ENCODE data around the gene ZNF320.
"Not testable (repeated sequence)": the region's sequence is repeated elsewhere in the genome, so short reads cannot be mapped to it uniquely, and the experiment has no call there.

ZNF320 gene

GRCh38 chr19:52922841-52923777, 25.7 kb upstream of the ZNF320 start, which contains the start of gene ZNF888:
Gene ZNF888, minus strand, starts transcription at chr19:52923428. Its CDS starts 5,555 bp downstream, at chr19:52917873.
- peak; percentile 87 for DNase-seq (ENCODE audit: low spot score)

- DNase-seq (ENCODE audit: low spot score) = no peak
These were observed 20.1 kb upstream of the ZNF320 start for GRCh38 chr19:52917531-52917930.

- no peak for DNase-seq (ENCODE audit: low spot score)
These were observed 13.2 kb upstream of the ZNF320 start for GRCh38 chr19:52910648-52911047.

- DNase-seq (ENCODE audit: low spot score) = not testable (repeated sequence)
These were observed 6.8 kb upstream of the ZNF320 start for GRCh38 chr19:52904052-52904780.

GRCh38 chr19:52901842-52902241, 4.4 kb upstream of the ZNF320 start:
- no peak for DNase-seq (ENCODE audit: low spot score)

- not testable (repeated sequence) for DNase-seq (ENCODE audit: low spot score)
These were observed 1.2 kb upstream of the ZNF320 start for GRCh38 chr19:52898596-52898995.

- no peak for DNase-seq (ENCODE audit: low spot score)
These were observed 666 bp upstream of the ZNF320 start for GRCh38 chr19:52898101-52898500.

GRCh38 chr19:52896431-52897137, 851 bp downstream of the ZNF320 start:
- peak; percentile 72 for DNase-seq (ENCODE audit: low spot score)

GRCh38 chr19:52891336-52891735, 6.1 kb downstream of the ZNF320 start:
- DNase-seq (ENCODE audit: low spot score) = no peak

- DNase-seq (ENCODE audit: low spot score) = no peak
These were observed 7.5 kb downstream of the ZNF320 start for GRCh38 chr19:52889931-52890330.

GRCh38 chr19:52889076-52889475, 8.4 kb downstream of the ZNF320 start:
- no peak for DNase-seq (ENCODE audit: low spot score)

GRCh38 chr19:52880895-52881389, 16.5 kb downstream of the ZNF320 start:
- DNase-seq (ENCODE audit: low spot score) = no peak

GRCh38 chr19:52872996-52873395, 24.4 kb downstream of the ZNF320 start:
- not testable (repeated sequence) for DNase-seq (ENCODE audit: low spot score)

GRCh38 chr19:52871466-52871865, 26.0 kb downstream of the ZNF320 start:
- DNase-seq (ENCODE audit: low spot score) = no peak

GRCh38 chr19:52868031-52868430, 29.4 kb downstream of the ZNF320 start:
- DNase-seq (ENCODE audit: low spot score) = not testable (repeated sequence)

GRCh38 chr19:52857378-52858191, 39.9 kb downstream of the ZNF320 start, which contains the start of gene ZNF468:
Gene ZNF468, minus strand, starts transcription at chr19:52857619. Its CDS starts 3,347 bp downstream, at chr19:52854272.
- DNase-seq (ENCODE audit: low spot score) = peak; percentile 61

GRCh38 chr19:52856540-52857377, 40.7 kb downstream of the ZNF320 start:
- DNase-seq (ENCODE audit: low spot score) = not testable (repeated sequence)
